Calu3 (cell line): Measurements from ENCODE around the gene GDPD1. TPM values are rescaled to one million over a fixed set of nuclear protein-coding genes. Genes with fewer than 3 reads are reported as not detected.

Experiments
- BruUV-seq: library from RNA; stranded (reverse); fragments of 400-500 nt; replicated peaks from 2 replicates; lab custom pipeline; 2021; lab: Mats Ljungman, UMichigan
- CTCF ChIA-PET: fragments of 300-600 bp; sonication (Branson Sonifier 250); formaldehyde crosslinking; loops from one replicate; lab custom pipeline; 2022; ENCODE audit warnings: antibody characterized with exemption; lab: Charles Lee
- DNase-seq: peaks from one replicate; pipeline ENCODE4 v3.0.0; 2022
- H3K27ac Mint-ChIP-seq: one replicate; pipeline ENCODE4 v1.8.0; 2022; ENCODE audit warnings: mixed read lengths; ENCODE audit not compliant: unreplicated experiment
- H3K27me3 Mint-ChIP-seq: one replicate; pipeline ENCODE4 v1.8.0; 2022; ENCODE audit warnings: mixed read lengths; ENCODE audit not compliant: unreplicated experiment
- H3K36me3 Mint-ChIP-seq: one replicate; pipeline ENCODE4 v1.8.0; 2022; ENCODE audit warnings: mild to moderate bottlenecking, moderate library complexity, mixed read lengths; ENCODE audit not compliant: insufficient read depth, unreplicated experiment
- H3K4me1 Mint-ChIP-seq: one replicate; pipeline ENCODE4 v1.8.0; 2022; ENCODE audit warnings: mild to moderate bottlenecking, low read depth, mixed read lengths; ENCODE audit not compliant: unreplicated experiment
- H3K4me3 Mint-ChIP-seq: one replicate; pipeline ENCODE4 v1.8.0; 2022; ENCODE audit warnings: mild to moderate bottlenecking, low read depth, moderate library complexity, mixed read lengths; ENCODE audit not compliant: unreplicated experiment
- H3K9me3 Mint-ChIP-seq: one replicate; pipeline ENCODE4 v1.8.0; 2022; ENCODE audit warnings: low read depth, mixed read lengths; ENCODE audit not compliant: unreplicated experiment
- CTCF ChIP-seq: fragments of 200-600 bp; IDR thresholded peaks from one replicate; pipeline ENCODE4 v1.8.0; 2022; ENCODE audit warnings: antibody characterized with exemption; ENCODE audit not compliant: unreplicated experiment
- intact Hi-C: fragments of 100-400 bp; cut with micrococcal nuclease; formaldehyde crosslinking; loops from one replicate; pipeline ENCODE4 v1.10.0; 2022; ENCODE audit not compliant: unreplicated experiment
- total RNA-seq: library from RNA; stranded (reverse); gene quantifications from 2 replicates; pipeline ENCODE4 v1.2.3, GENCODE V29; 2022

GDPD1 gene
- total RNA-seq, 1 experiment from 2014 or later, result 2.6 TPM

GRCh38 chr17:59202320-59202719, 18.0 kb upstream of the GDPD1 start:
- H3K27me3 Mint-ChIP-seq, result no peaks in the 10 kb centered on the region
- H3K4me1 Mint-ChIP-seq, result no peaks in the 10 kb centered on the region
- intact Hi-C loops, result no loop called here
- BruUV-seq, result no TSS peak
- no peak overlapping the region for H3K27ac Mint-ChIP-seq
- no peak for TF ChIP-seq CTCF
- no peak overlapping the region for H3K4me3 Mint-ChIP-seq
- CTCF ChIA-PET, result interaction anchor here (0.6 kb wide), 1 partner anchor 72 kb away, joined by 3 read pairs; no protein-coding TSS in a partner anchor
- H3K9me3 Mint-ChIP-seq, result no peaks in the 10 kb centered on the region
- no peak for DNase-seq
- H3K36me3 Mint-ChIP-seq, result peaks cover 12% of the 10 kb centered on the region

DNA sequence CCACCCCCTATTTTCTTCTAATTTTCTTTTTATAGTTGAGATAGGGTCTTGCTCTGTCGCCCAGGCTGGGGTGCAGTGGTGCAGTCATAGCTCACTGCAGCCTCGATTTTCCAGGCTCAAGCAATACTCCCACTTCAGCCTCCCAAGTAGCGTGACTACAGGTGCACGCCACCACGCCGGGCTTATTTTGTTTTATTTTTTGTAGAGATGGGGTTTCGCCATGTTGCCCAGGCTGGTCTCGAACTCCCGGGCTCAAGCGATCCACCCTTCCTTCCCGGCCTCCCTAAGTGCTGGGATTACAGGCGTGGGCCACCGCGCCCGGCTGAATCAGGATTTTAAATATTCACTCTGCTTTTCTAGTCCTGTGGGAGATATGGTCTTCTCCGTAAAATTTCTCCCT, 941 bp upstream of the GDPD1 start:
- no peak for TF ChIP-seq CTCF
- peak overlapping the region; percentile 20 for H3K27ac Mint-ChIP-seq
- no TSS peak for BruUV-seq
- no peaks in the 10 kb centered on the region for H3K27me3 Mint-ChIP-seq
- DNase-seq, result no peak
- H3K4me3 Mint-ChIP-seq, result peak overlapping the region; percentile 94
- H3K36me3 Mint-ChIP-seq, result peaks cover 21% of the 10 kb centered on the region
- no peaks in the 10 kb centered on the region for H3K4me1 Mint-ChIP-seq
- CTCF ChIA-PET, result no interaction called here
- intact Hi-C loops, result no loop called here
- H3K9me3 Mint-ChIP-seq, result no peaks in the 10 kb centered on the region

GRCh38 chr17:59219992-59220327, 351 bp upstream of the GDPD1 start:
- H3K9me3 Mint-ChIP-seq, result no peaks in the 10 kb centered on the region
- no TSS peak for BruUV-seq
- DNase-seq, result no peak
- H3K27ac Mint-ChIP-seq, result peak overlapping the region; percentile 20
- H3K4me1 Mint-ChIP-seq, result no peaks in the 10 kb centered on the region
- no peak for TF ChIP-seq CTCF
- no peaks in the 10 kb centered on the region for H3K27me3 Mint-ChIP-seq
- H3K36me3 Mint-ChIP-seq, result peaks cover 21% of the 10 kb centered on the region
- CTCF ChIA-PET, result no interaction called here
- H3K4me3 Mint-ChIP-seq, result peak overlapping the region; percentile 94
- intact Hi-C loops, result loop anchor here (2.0 to 5.0 kb wide), 2 partner anchors 77 to 221 kb away; no protein-coding TSS in a partner anchor

DNA sequence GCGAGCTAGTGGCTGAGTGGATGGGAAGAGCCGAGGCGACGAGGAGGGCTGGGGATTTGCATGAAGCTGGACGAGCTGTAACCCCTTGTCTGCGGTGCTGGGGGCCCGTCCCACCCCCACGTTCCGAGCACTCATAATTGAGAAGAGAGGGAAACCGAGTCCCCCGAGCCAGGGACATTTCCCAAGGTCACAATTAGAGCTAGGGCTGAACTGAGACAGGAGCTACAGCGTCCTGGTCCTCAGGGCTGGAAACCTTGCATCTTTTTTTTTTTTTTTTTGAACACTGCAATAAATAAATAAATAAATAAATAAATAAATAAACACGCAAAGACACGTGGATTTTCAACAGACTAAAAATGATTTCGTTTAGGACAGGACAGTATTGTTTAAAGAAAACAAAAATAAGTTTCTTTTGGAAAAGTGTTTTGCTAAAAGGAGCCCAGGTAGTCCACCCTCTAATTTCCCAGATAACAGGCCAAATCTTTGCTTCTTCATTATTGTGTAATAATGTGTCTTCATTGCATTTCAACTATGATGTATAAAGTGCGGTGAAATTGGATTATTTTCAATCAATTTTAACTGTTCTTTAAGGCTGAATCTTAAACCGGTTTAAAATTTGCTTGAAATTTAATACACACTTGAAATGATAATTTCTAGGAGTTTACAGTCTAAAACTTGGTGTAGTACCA, 992 bp downstream of the GDPD1 start:
- Mint-ChIP-seq H3K9me3 (no peaks in the 10 kb centered on the region), H3K27ac (peak overlapping the region; percentile 88), H3K4me1 (no peaks in the 10 kb centered on the region), H3K27me3 (no peaks in the 10 kb centered on the region), H3K36me3 (peaks cover 21% of the 10 kb centered on the region), H3K4me3 (peak overlapping the region; percentile 94)
- TF ChIP-seq CTCF, result no peak
- CTCF ChIA-PET, result no interaction called here
- no peak for DNase-seq
- BruUV-seq, result no TSS peak
- intact Hi-C loops, result loop anchor here (2.0 to 5.0 kb wide), 2 partner anchors 76 to 219 kb away; no protein-coding TSS in a partner anchor
